ENCODE measurements around the gene CHRM1. TPM values are rescaled to one million over a fixed set of nuclear protein-coding genes. Genes with fewer than 3 reads are reported as not detected.
A peak's percentile ranks its signal among the peaks of the same experiment; 100 is the strongest.
"Not testable (repeated sequence)": the region's sequence is repeated elsewhere in the genome, so short reads cannot be mapped to it uniquely, and the experiment has no call there.

The CHRM1 gene
- total and polyA plus RNA-seq, 5 donors from 2014 or later = not detected

DNA sequence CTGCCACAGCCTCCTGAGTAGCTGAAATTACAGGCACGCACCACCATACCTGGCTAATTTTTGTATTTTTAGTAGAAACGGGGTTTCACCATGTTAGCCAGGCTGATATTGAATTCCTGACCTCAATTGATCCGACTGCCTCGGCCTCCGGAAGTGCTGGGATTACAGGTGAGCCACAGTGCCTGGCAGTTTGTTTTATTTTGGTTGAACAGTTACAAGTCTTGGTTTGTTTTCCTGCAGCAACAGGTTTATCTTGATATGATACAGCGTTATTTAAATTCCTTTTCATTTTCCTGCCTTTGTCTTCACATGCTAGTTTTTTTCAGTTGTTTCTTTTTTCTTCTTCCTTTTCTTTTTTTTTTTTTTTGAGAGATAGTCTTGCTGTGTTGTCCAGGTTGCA lies 44.5 kb downstream of the CHRM1 start:
- peaks cover 8% of the 10 kb centered on the region for H3K27me3 Mint-ChIP-seq
- peaks cover 16% of the 10 kb centered on the region for H3K4me1 ChIP-seq (ENCODE audit: control insufficient read depth, insufficient read depth, low read length, poor library complexity, severe bottlenecking)
- no peak overlapping the region for H3K4me3 ChIP-seq (ENCODE audit: low read depth, low read length)
- H3K4me1 Mint-ChIP-seq = peaks cover 0 to 33% (median 15%) of the 10 kb centered on the region in 4 donors
- ATAC-seq (ENCODE audit: low read depth in 2 of 2) = no peak
- H3K9me3 ChIP-seq (ENCODE audit: control insufficient read depth in 2 of 2, low read length in 2 of 2) = no peaks in the 10 kb centered on the region
- no peaks in the 10 kb centered on the region for H3K36me3 ChIP-seq (ENCODE audit: control insufficient read depth, insufficient read depth, low read length)
- H3K4me3 Mint-ChIP-seq = no peak overlapping the region
- no peak overlapping the region for H3K27ac Mint-ChIP-seq
- peaks cover 2% of the 10 kb centered on the region for H3K36me3 Mint-ChIP-seq
- DNase-seq = no peak
- no peaks in the 10 kb centered on the region for H3K27me3 ChIP-seq (ENCODE audit: control insufficient read depth, insufficient read depth, low read length)
- H3K27ac ChIP-seq (ENCODE audit: insufficient read depth, low read length, poor library complexity, severe bottlenecking) = no peak overlapping the region
- H3K9me3 Mint-ChIP-seq = no peaks in the 10 kb centered on the region

- no peak overlapping the region for H3K27ac Mint-ChIP-seq
- peaks cover 7% of the 10 kb centered on the region for H3K27me3 Mint-ChIP-seq
- Histone ChIP-seq H3K4me3 (ENCODE audit: low read depth, low read length) (no peak overlapping the region), H3K27me3 (ENCODE audit: control insufficient read depth, insufficient read depth, low read length) (no peaks in the 10 kb centered on the region), H3K9me3 (ENCODE audit: control insufficient read depth in 2 of 2, low read length in 2 of 2) (no peaks in the 10 kb centered on the region), H3K36me3 (ENCODE audit: control insufficient read depth, insufficient read depth, low read length) (no peaks in the 10 kb centered on the region), H3K27ac (ENCODE audit: insufficient read depth, low read length, poor library complexity, severe bottlenecking) (no peak overlapping the region), H3K4me1 (ENCODE audit: control insufficient read depth, insufficient read depth, low read length, poor library complexity, severe bottlenecking) (peaks cover 14% of the 10 kb centered on the region)
- DNase-seq (no peak), ATAC-seq (ENCODE audit: low read depth in 2 of 2) (no peak)
- H3K36me3 Mint-ChIP-seq = no peaks in the 10 kb centered on the region
- no peaks in the 10 kb centered on the region for H3K9me3 Mint-ChIP-seq
- H3K4me3 Mint-ChIP-seq = peak overlapping the region in 1 of 4 donors; percentile 50
- H3K4me1 Mint-ChIP-seq = peaks cover 0 to 26% (median 13%) of the 10 kb centered on the region in 4 donors
These were observed 45.3 kb downstream of the CHRM1 start for GRCh38 chr11:62875698-62876478.

DNA sequence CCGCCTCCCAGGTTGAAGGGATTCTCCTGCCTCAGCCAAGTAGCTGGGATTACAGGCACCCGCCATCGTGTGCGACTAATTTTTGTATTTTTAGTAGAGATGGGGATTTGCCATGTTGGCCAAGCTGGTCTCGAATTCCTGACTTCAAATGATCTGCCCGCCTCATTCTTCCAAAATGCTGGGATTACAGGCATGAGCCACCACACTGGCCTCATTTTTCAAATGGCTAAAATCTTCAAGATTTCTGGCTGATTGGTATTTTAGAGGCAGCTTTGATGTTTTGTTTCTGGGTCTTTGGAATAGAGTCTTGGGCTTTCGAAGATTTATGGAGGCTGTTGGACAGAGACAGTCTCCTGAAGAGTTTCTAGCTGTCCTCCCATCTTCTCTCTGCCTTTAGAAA lies 46.3 kb downstream of the CHRM1 start:
- ATAC-seq (ENCODE audit: low read depth in 2 of 2) = no peak
- Mint-ChIP-seq H3K4me3 (no peak overlapping the region), H3K4me1 (peaks cover 0 to 19% (median 6%) of the 10 kb centered on the region in 4 donors), H3K27ac (no peak overlapping the region), H3K36me3 (no peaks in the 10 kb centered on the region), H3K9me3 (no peaks in the 10 kb centered on the region), H3K27me3 (no peaks in the 10 kb centered on the region)
- Histone ChIP-seq H3K27me3 (ENCODE audit: control insufficient read depth, insufficient read depth, low read length) (no peaks in the 10 kb centered on the region), H3K9me3 (ENCODE audit: control insufficient read depth in 2 of 2, low read length in 2 of 2) (no peaks in the 10 kb centered on the region), H3K36me3 (ENCODE audit: control insufficient read depth, insufficient read depth, low read length) (no peaks in the 10 kb centered on the region), H3K4me3 (ENCODE audit: low read depth, low read length) (no peak overlapping the region), H3K4me1 (ENCODE audit: control insufficient read depth, insufficient read depth, low read length, poor library complexity, severe bottlenecking) (peaks cover 5% of the 10 kb centered on the region), H3K27ac (ENCODE audit: insufficient read depth, low read length, poor library complexity, severe bottlenecking) (no peak overlapping the region)
- DNase-seq = no peak

DNA sequence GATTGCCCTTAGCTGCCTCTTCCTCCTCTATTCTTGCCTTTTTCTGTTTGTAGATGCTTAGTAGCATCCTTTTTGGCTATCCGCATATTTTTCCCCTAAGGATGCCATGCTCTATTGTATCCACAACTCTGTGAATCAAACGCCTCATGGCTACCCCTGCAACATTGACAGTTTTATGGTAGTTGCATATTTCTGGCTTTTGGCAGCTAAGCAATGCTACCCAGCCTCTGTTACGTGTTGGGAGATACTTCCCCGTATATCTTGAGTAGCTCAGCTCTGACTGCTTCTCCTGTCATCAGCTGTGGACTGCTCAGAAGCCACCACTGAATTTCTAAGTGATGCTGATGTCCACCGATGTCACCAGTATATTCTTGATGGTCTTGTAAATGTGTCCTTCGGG lies 55.5 kb downstream of the CHRM1 start:
- Histone ChIP-seq H3K36me3 (ENCODE audit: control insufficient read depth, insufficient read depth, low read length) (no peaks in the 10 kb centered on the region), H3K4me3 (ENCODE audit: low read depth, low read length) (no peak overlapping the region), H3K9me3 (ENCODE audit: control insufficient read depth in 2 of 2, low read length in 2 of 2) (no peaks in the 10 kb centered on the region), H3K27ac (ENCODE audit: insufficient read depth, low read length, poor library complexity, severe bottlenecking) (no peak overlapping the region), H3K27me3 (ENCODE audit: control insufficient read depth, insufficient read depth, low read length) (no peaks in the 10 kb centered on the region), H3K4me1 (ENCODE audit: control insufficient read depth, insufficient read depth, low read length, poor library complexity, severe bottlenecking) (peaks cover 4% of the 10 kb centered on the region)
- Mint-ChIP-seq H3K4me3 (no peak overlapping the region), H3K27ac (peak overlapping the region in 2 of 3 donors; percentile 20 to 79), H3K9me3 (no peaks in the 10 kb centered on the region), H3K27me3 (no peaks in the 10 kb centered on the region), H3K36me3 (no peaks in the 10 kb centered on the region), H3K4me1 (peaks cover 4 to 15% (median 5%) of the 10 kb centered on the region in 4 donors)
- ATAC-seq (ENCODE audit: low read depth in 2 of 2) = no peak
- no peak for DNase-seq

- peaks cover 4% of the 10 kb centered on the region for H3K4me1 ChIP-seq (ENCODE audit: control insufficient read depth, insufficient read depth, low read length, poor library complexity, severe bottlenecking)
- no peaks in the 10 kb centered on the region for H3K36me3 ChIP-seq (ENCODE audit: control insufficient read depth, insufficient read depth, low read length)
- ATAC-seq (ENCODE audit: low read depth in 2 of 2) = no peak
- no peak for DNase-seq
- peak overlapping the region in 1 of 3 donors; percentile 21 for H3K27ac Mint-ChIP-seq
- H3K27me3 Mint-ChIP-seq = no peaks in the 10 kb centered on the region
- peaks cover 4 to 15% (median 5%) of the 10 kb centered on the region in 4 donors for H3K4me1 Mint-ChIP-seq
- H3K27me3 ChIP-seq (ENCODE audit: control insufficient read depth, insufficient read depth, low read length) = no peaks in the 10 kb centered on the region
- H3K4me3 Mint-ChIP-seq = no peak overlapping the region
- no peaks in the 10 kb centered on the region for H3K36me3 Mint-ChIP-seq
- no peak overlapping the region for H3K4me3 ChIP-seq (ENCODE audit: low read depth, low read length)
- no peaks in the 10 kb centered on the region for H3K9me3 ChIP-seq (ENCODE audit: control insufficient read depth in 2 of 2, low read length in 2 of 2)
- no peak overlapping the region for H3K27ac ChIP-seq (ENCODE audit: insufficient read depth, low read length, poor library complexity, severe bottlenecking)
- H3K9me3 Mint-ChIP-seq = no peaks in the 10 kb centered on the region
These were observed 57.4 kb downstream of the CHRM1 start for GRCh38 chr11:62863687-62864335.

GRCh38 chr11:62861564-62862192 lies 59.5 kb downstream of the CHRM1 start:
- not testable (repeated sequence) for H3K36me3 Mint-ChIP-seq; H3K4me3 Mint-ChIP-seq; DNase-seq; H3K4me1 ChIP-seq (ENCODE audit: control insufficient read depth, insufficient read depth, low read length, poor library complexity, severe bottlenecking); H3K36me3 ChIP-seq (ENCODE audit: control insufficient read depth, insufficient read depth, low read length); H3K27me3 ChIP-seq (ENCODE audit: control insufficient read depth, insufficient read depth, low read length); H3K27me3 Mint-ChIP-seq; ATAC-seq (ENCODE audit: low read depth in 2 of 2); H3K4me3 ChIP-seq (ENCODE audit: low read depth, low read length); H3K27ac ChIP-seq (ENCODE audit: insufficient read depth, low read length, poor library complexity, severe bottlenecking); H3K9me3 Mint-ChIP-seq; H3K9me3 ChIP-seq (ENCODE audit: control insufficient read depth in 2 of 2, low read length in 2 of 2)
- H3K27ac Mint-ChIP-seq = peak overlapping the region in 1 of 3 donors; percentile 49
- H3K4me1 Mint-ChIP-seq = peaks cover 9 to 21% (median 11%) of the 10 kb centered on the region in 4 donors

- H3K9me3 Mint-ChIP-seq = no peaks in the 10 kb centered on the region
- ATAC-seq (ENCODE audit: low read depth in 2 of 2) (no peak), DNase-seq (no peak)
- H3K4me1 Mint-ChIP-seq = peaks cover 9 to 27% (median 14%) of the 10 kb centered on the region in 4 donors
- no peak overlapping the region for H3K4me3 Mint-ChIP-seq
- H3K27ac ChIP-seq (ENCODE audit: insufficient read depth, low read length, poor library complexity, severe bottlenecking) = no peak overlapping the region
- H3K4me1 ChIP-seq (ENCODE audit: control insufficient read depth, insufficient read depth, low read length, poor library complexity, severe bottlenecking) = peaks cover 14% of the 10 kb centered on the region
- H3K36me3 ChIP-seq (ENCODE audit: control insufficient read depth, insufficient read depth, low read length) = no peaks in the 10 kb centered on the region
- H3K27me3 Mint-ChIP-seq = no peaks in the 10 kb centered on the region
- no peak overlapping the region for H3K4me3 ChIP-seq (ENCODE audit: low read depth, low read length)
- H3K27ac Mint-ChIP-seq = peak overlapping the region in 2 of 3 donors; percentile 49 to 60
- no peaks in the 10 kb centered on the region for H3K9me3 ChIP-seq (ENCODE audit: control insufficient read depth in 2 of 2, low read length in 2 of 2)
- H3K27me3 ChIP-seq (ENCODE audit: control insufficient read depth, insufficient read depth, low read length) = no peaks in the 10 kb centered on the region
- no peaks in the 10 kb centered on the region for H3K36me3 Mint-ChIP-seq
These were observed 60.2 kb downstream of the CHRM1 start for GRCh38 chr11:62860835-62861563.
